GM18867 (cell line): ENCODE results near the gene CYBRD1.
"Not testable (repeated sequence)": the region's sequence is repeated elsewhere in the genome, so short reads cannot be mapped to it uniquely, and the experiment has no call there.

ENCODE experiments used
- ATAC-seq: cut with Tn5 transposase; IDR thresholded peaks from one replicate; pipeline ENCODE4 v1.9.1; 2021; ENCODE audit warnings: mild to moderate bottlenecking, moderate library complexity; ENCODE audit not compliant: unreplicated experiment

The CYBRD1 gene

DNA sequence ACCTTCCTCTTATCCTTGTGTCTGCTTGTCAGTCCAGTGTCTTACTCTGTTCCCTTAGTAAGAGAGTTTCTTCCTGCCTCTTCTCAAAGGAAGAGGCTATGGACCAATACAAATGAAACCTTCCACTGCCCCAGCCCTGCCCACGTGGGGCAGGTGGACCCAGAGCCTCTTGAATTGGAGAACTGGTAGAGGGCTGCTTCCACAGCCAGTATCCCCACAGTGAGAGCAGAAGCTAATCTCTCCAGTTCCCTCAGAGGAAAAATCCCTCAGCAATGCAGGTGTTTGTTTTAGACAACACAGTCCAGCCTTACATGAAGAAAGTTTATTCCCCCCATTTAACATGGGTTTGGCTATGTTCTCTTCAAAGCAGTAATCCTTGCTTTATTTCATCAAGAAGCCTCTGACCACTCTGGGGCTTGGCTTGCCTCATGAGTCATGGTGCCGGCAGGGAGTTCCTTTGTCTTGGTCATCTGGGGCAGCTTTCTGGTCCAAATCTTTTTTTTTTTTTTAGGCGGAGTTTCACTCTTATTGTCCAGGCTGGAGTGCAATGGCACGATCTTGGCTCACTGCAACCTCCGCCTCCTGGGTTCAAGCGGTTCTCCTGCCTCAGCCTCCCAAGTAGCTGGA lies 6.5 kb upstream of the CYBRD1 start:
- no peak for ATAC-seq

DNA sequence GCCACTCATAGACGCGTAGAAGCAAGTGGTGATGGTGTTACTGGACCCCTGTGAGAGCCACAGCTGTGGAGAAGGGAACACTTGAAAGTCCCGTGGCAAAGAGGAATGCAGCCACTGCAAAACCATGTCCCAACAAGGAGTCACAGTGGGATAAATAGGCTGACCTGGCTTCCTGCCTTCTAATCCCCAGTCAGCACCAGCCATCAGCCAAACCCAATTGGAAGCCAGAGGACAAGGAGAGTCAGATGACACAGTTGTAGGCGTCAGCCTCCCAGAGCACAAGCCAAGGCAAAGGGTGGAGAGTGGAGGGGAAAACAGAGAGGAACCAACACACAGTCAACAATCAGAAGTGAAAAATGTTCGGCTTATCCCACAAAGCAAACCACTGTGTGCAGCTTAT lies 5.5 kb upstream of the CYBRD1 start:
- no peak for ATAC-seq

DNA sequence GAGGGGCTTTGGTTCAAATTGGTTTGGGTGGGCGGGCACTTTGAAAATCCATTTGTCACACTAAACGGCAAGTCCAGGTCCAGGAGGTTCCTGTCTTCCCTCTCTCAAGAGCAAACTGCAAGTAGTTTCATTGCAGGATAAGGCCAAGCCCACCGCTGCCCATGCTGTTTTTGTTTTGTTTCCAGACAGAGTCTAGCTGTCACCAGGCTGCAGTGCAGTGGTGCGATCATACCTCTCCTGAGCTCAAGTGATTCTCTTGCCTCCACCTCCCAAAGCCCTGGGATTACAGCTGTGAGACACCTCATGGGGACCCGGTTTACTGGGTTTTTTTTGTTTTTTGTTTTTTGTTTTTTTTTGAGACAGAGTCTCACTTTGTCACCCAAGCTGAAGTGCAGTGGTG lies 1.8 kb upstream of the CYBRD1 start:
- ATAC-seq = no peak

DNA sequence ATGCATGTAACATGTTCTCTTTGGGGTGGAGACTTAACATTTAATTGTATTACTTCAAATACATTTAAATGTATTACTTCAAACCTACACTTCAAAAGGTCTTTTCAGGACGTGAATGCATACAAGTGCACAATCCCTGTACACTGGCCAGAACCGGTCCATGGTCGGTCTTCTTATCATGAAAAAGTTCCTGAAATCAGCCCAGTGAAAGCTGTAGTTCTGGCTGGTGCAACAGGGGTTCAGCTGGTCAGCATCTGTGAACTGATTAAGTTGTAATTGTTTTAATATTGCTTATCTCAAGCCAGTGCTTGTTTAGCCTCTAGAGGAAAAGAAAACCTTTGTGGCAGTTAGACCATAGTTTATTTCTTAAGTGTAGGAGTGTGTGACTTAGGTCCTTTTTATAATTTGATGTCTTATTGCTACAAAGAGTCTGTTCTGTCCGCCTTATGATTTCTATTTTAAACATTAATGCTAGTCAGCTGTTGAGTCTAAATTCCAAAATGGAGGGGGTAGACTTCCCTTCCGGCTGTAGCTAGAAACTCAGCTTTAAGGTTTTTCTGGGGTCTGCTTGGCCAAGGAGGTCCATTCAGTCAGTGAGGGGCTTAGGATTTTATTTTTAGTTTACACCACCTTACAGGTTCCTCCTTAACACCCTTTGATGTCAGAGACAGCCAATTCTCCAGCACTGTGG lies 768 bp upstream of the CYBRD1 start:
- no peak for ATAC-seq

DNA sequence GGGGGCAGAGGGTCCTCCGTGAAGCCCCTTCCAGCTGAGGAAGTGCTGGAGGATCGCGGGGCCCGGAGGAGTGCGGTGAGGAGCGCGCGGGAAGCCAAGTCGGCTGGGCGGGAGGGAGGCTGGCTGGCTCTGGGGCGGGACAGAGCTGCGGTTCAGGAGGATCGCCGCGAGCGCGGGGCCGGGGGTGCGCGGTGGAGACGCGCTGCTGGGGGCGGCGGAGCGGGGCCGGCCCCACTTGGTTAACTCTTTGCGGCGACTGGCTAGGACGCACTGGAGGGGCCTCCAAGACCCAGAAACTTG lies 464 bp downstream of the CYBRD1 start:
- ATAC-seq = peak; percentile 35

GRCh38 chr2:171523088-171524017 lies 1.1 kb downstream of the CYBRD1 start:
- peak; percentile 33 for ATAC-seq

- ATAC-seq = no peak
These were observed 1.7 kb downstream of the CYBRD1 start for GRCh38 chr2:171524018-171524401.

GRCh38 chr2:171529914-171530313 lies 7.6 kb downstream of the CYBRD1 start:
- no peak for ATAC-seq

DNA sequence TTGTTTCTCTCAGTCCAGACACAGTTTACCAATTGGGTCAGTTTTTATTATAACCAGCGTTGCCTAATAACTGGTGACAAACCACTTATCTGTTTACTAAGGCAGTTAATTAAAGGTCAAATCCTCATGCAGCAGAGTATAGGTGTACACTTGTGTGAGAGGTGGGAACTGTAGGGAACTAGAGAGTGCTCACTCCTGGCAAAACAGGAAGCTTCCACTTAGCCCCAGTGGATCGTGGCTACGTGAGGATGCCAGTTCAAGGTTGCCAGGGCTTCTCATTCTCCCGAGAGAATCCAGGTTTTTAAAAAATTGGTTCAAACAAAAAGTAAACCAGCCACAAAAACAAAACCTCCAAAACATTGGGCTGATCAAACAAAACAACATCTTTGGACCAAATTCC lies 8.1 kb downstream of the CYBRD1 start:
- ATAC-seq = no peak

DNA sequence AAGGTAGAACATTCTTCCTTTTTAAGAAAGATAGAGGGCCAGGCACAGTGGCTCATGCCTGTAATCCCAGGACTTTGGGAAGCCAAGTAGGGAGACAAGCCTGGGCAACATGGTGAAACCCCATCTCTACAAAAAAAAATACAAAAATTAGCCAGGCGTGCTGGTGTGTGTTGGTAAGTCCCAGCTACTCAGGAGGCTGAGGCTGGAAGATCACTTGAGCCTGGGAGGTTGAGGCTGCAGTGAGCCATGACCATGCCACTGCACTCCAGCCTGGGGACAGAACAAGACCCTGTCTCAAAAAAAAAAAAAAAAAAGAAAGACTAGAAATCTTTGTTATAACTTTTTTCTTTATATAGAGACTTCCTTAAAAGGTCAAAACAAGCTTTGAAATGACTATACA lies 8.6 kb downstream of the CYBRD1 start:
- not testable (repeated sequence) for ATAC-seq

DNA sequence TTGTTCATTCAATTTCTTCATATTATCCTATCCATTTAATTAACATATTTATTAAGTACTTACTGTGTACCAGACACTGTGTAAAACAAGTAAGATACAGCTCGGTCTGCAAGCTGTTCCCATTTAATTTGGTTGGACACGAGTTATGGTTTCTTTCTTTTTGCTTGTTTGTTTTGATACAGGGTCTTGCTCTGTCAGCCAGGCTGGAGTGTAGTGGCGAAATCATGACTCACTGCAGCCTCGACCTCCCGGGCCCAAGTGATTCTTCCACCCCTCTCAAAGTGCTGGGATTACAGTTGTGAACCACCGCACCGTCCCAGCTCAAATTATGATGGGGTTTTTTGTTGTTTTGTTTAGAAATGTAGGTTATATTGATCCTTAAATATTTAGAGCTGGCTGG lies 9.0 kb downstream of the CYBRD1 start:
- ATAC-seq = no peak

- no peak for ATAC-seq
These were observed 9.7 kb downstream of the CYBRD1 start for GRCh38 chr2:171531836-171532450.

GRCh38 chr2:171533331-171533730 lies 11.1 kb downstream of the CYBRD1 start:
- no peak for ATAC-seq

DNA sequence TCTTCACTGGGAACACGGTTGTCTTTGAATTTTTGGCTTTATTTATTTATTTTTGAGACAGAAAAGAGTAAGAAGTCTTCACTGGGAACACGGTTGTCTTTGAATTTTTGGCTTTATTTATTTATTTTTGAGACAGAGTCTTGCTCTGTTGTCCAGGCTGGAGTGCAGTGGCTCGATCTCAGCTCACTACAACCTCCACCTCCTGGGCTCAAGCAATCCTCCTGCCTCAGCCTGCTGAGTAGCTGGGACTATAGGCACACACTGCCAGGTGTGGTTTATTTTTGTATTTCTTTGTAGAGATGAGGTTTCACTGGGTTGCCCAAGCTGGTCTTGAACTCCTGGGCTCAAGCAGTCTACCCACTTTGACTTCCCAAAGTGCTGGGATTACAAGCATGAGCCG lies 13.3 kb downstream of the CYBRD1 start:
- ATAC-seq = not testable (repeated sequence)

DNA sequence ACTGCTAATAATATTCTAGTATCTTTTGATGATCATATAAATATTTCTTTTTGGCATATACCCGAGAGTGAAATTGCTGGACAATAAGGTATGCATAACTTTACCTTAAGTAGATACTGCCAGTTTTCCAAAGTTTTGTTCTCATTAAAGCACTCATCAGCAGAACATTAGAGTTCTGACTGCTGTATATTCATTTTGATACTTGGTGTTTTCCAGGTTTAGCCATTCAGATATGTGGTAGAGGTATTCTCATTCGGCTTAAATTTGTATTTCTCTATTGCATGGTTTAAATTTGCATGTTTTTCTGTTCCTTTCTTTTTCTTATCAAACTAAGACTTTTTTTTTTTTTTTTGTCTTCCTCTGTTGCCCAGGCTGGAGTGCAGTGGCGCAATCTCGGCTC lies 18.2 kb downstream of the CYBRD1 start:
- no peak for ATAC-seq

GRCh38 chr2:171541202-171541887 lies 19.1 kb downstream of the CYBRD1 start:
- ATAC-seq = no peak

GRCh38 chr2:171545086-171545485 lies 22.8 kb downstream of the CYBRD1 start:
- ATAC-seq = no peak

DNA sequence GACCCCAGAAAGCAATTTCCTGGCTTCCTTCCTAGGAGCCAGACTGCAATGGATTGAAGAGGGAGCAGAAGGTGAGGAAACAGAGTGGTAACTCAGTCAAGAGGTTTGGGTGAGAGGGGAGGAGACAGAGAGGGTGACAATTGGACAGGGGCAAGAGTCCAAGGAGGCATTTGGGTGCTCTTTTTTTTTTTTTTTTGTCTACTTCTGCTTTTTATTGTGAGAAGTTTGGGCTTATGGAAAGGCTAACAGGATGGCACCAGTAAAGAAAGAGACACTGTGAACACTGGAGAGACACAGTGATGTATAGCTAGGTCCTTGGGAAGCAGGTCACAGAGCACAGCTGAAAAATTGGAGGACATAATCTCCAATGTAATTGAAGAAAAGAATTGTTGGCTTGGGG lies 25.0 kb downstream of the CYBRD1 start:
- no peak for ATAC-seq

DNA sequence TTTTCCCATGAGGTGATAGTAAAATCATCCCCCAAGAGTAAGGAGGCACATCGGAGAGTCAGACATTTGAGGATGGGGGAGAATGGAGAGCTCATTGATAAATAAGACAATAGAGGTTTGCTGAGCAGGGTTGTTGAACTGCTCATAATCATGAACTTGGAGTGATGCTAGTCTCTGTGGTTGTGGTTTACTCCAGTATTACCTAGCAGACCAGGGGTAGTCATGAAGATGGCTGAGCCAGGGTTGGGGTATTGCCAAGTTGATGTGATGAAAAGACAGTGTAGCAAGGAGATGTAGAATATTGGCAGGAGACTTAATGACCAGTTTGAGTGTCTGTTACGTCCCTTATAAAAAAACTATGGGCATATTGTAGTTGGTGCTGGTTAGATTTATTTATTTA lies 25.4 kb downstream of the CYBRD1 start:
- ATAC-seq = no peak

GRCh38 chr2:171550613-171551012 lies 28.3 kb downstream of the CYBRD1 start:
- no peak for ATAC-seq

DNA sequence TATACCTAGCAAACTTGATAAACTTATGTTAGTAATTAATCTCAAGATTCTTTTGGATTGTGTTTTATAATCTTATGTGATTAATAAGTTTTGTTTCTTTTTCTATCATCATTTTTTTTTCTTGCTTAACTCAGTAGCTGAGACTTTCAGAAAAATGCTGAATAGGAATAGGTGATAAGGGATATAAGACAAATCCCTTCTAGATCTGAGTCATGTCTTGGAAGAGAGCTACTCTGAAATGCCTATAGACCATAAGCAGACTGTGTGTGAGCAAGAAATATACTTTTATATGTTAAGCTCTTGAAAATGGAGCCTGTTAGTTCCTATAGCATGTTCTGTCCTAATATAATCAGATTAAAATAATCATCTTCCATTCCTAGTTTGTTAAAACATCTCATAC lies 29.6 kb downstream of the CYBRD1 start:
- ATAC-seq = no peak
